Prostate gland (tissue), 2 donors: Measurements from ENCODE around the gene SDR9C7. TPM values are rescaled to one million over a fixed set of nuclear protein-coding genes. Genes with fewer than 3 reads are reported as not detected.

Experiments used
- DNase-seq: peaks from one replicate; pipeline ENCODE4 v3.0.0-alpha.2; 2019; ENCODE audit warnings: low spot score
- H3K27ac ChIP-seq, 2 donors: fragments of 200-600 bp; sonication (generic); 2 replicates each; pipeline ENCODE4 v1.5.1; 2017 to 2019
- H3K27me3 ChIP-seq: fragments of 200-600 bp; sonication (generic); replicated peaks from 2 replicates; pipeline ENCODE4 v1.5.1; 2019; ENCODE audit not compliant: insufficient read depth
- H3K36me3 ChIP-seq, 2 donors: fragments of 200-600 bp; sonication (generic); 1 replicate in 1 of 2; 2 replicates in 1 of 2; pipeline versions ENCODE4 v1.5.1 to v1.8.1; 2017 to 2019
- H3K4me1 ChIP-seq: fragments of 200-600 bp; sonication (generic); replicated peaks from 2 replicates; pipeline ENCODE4 v1.5.1; 2019
- H3K4me3 ChIP-seq, 2 donors: fragments of 200-600 bp; sonication (generic); 2 replicates each; pipeline ENCODE4 v1.5.1; 2017 to 2019
- H3K9me3 ChIP-seq: fragments of 200-600 bp; sonication (generic); 2 replicates; pipeline ENCODE4 v1.5.1; 2017
- CTCF ChIP-seq, 4 experiments: fragments of 200-600 bp in 2 of 4; fragments of 450-650 bp in 2 of 4; sonication (generic) in 2 of 4; IDR thresholded peaks; 1 replicate in 3 of 4; 2 replicates in 1 of 4; pipeline ENCODE4 v1.5.1; 2016 to 2019; ENCODE audit warnings: antibody characterized with exemption in 4 of 4, mild to moderate bottlenecking in 2 of 4, moderate library complexity in 2 of 4
- POLR2A ChIP-seq: fragments of 450-650 bp; IDR thresholded peaks from one replicate; pipeline ENCODE4 v1.6.1; 2016; ENCODE audit warnings: antibody characterized with exemption, mild to moderate bottlenecking
- POLR2AphosphoS5 ChIP-seq: sonication (generic); formaldehyde crosslinking; IDR thresholded peaks from one replicate; pipeline ENCODE4 v1.6.1; 2017; ENCODE audit warnings: antibody characterized with exemption
- WGBS: methylation state at CpG from one replicate; pipeline ENCODE4 v1.1.5; 2018; 5-methylcytosine and 5-hydroxymethylcytosine counted together
- intact Hi-C: fragments of 100-400 bp; cut with DNase I; formaldehyde crosslinking; loops from one replicate; pipeline ENCODE4 v1.14.2; 2022
- total RNA-seq, 2 donors: library from RNA; depleted of rRNA; stranded (reverse); fragments of >200 nt; gene quantifications; one replicate each; pipeline ENCODE4 v1.1.0, GENCODE V29; 2016

The SDR9C7 gene
- total RNA-seq, 2 donors from 2014 or later: 1.1 TPM; not detected in 1

DNA sequence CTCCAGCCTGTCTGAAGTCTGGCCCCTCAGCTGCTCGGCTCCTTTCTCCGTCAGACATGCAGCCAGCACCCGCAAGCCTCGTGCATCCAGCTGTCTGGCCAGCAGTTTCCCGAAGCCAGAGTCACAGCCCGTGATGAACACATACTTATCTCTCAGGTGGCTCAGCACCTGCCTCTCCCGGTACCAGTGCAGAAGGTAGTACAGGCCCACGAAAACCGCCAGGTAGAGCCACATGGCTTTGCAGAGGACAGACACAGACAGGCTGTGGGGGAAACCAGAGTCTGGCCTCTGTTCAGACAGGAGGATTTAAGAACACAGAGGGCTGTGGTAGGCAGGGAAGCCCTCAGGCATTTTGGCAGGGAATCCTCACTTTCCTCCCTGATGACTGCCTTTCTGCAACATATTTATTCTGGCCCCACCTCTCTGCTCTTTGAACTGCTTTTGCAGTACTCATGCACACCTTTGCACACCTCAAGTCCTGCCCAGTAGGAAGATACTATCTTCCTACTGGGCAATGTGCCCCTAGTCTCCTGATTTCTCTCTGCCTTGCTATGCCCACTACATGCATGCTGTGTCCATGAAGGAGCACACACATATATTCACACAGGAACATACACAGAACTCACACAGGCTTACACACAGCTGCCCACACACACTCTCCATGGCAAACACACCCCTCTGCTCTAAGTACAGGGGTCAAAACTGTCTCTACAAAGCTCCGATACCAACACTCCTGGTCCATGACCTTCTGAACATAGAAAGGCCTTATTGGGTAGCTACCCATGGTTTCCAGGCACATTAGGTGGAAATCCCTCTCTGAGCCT lies 23.2 kb upstream of the SDR9C7 start, which contains the start of gene RDH16:
Gene RDH16, minus strand, starts transcription at position 380 of the 824 bp plus-strand sequence. Its CDS starts 146 bp downstream, at position 234.
- DNase-seq: peak; percentile 81
- no peaks in the 10 kb centered on the region for H3K27me3 ChIP-seq
- peak within 1 kb of the TSS in 1 of 2 donors; percentile 18 for H3K27ac ChIP-seq
- no peaks in the 10 kb centered on the region for H3K9me3 ChIP-seq
- H3K36me3 ChIP-seq: no peaks in the 10 kb centered on the region
- no peak within 1 kb of the TSS for H3K4me3 ChIP-seq
- TF ChIP-seq CTCF (IDR thresholded peaks at IDR 0.05) (no peak), POLR2A (no peak), POLR2AphosphoS5 (peak; percentile 71)
- intact Hi-C loops: no loop called here
- no peaks in the 10 kb centered on the region for H3K4me1 ChIP-seq
- 46% methylated on average over 10 of the region's 10 CpGs for WGBS

DNA sequence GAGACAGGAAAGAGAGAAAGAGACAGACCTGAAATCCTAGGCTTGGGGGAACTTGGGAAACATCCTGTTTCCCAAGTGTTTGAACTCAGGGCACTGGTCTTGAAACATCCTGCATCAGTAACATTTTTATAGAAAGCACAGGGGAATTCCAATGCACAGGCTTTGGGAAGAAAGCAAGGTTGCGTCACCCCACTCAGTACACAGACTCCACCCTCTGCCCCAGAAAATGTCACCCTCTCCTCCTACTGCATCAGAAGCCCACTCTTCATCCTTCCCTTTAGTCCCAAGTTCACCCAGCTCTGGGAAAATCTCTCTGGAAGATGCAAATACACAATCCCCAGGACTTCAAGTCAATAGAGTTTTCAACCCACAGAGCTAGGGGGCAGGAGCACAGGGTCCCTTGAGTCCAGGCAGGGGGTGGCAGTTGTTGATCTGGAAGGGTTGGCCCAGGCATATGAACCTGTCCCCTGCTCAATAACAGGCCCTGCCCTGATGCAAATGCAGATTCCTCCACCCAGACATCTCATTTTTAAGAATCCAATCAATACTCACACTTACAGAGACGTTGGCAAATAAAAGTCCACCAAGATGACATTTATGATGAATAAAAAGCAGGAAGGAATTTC lies 21.5 kb upstream of the SDR9C7 start:
- no peak overlapping the region for H3K27ac ChIP-seq
- no peaks in the 10 kb centered on the region for H3K27me3 ChIP-seq
- intact Hi-C loops: no loop called here
- 54% methylated on average over 2 of the region's 2 CpGs for WGBS
- H3K9me3 ChIP-seq: no peaks in the 10 kb centered on the region
- no peaks in the 10 kb centered on the region for H3K4me1 ChIP-seq
- no peaks in the 10 kb centered on the region for H3K36me3 ChIP-seq
- H3K4me3 ChIP-seq: no peak overlapping the region
- peak; percentile 42 for DNase-seq
- TF ChIP-seq POLR2AphosphoS5 (peak; percentile 46), CTCF (IDR thresholded peaks at IDR 0.05) (no peak)

DNA sequence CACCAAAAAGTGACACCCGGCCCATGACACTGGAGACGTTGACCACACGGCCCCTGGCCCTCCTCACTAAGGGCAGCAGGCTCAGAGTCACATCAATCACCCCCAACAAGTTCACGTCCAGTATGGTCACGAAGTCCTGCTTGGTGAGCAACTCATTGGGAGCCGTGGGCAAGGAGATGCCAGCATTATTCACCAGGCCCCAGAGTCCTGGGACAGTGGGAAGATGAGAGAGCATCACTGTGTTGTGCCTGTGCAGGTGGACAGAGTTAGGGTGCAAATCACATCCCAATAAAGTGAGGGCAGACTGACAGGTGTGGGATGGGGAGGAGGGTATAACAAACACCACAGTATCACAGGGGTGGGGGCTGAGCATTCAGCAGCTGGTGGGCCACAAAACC lies 20.7 kb upstream of the SDR9C7 start:
- H3K9me3 ChIP-seq: no peaks in the 10 kb centered on the region
- TF ChIP-seq POLR2A (no peak), CTCF (IDR thresholded peaks at IDR 0.05) (no peak), POLR2AphosphoS5 (no peak)
- H3K4me3 ChIP-seq: no peak overlapping the region
- H3K27ac ChIP-seq: no peak overlapping the region
- no peaks in the 10 kb centered on the region for H3K36me3 ChIP-seq
- DNase-seq: no peak
- intact Hi-C loops: no loop called here
- 91% methylated on average over 6 of the region's 6 CpGs for WGBS
- no peaks in the 10 kb centered on the region for H3K27me3 ChIP-seq
- no peaks in the 10 kb centered on the region for H3K4me1 ChIP-seq

- Histone ChIP-seq H3K9me3 (no peaks in the 10 kb centered on the region), H3K27ac (no peak overlapping the region), H3K36me3 (no peaks in the 10 kb centered on the region), H3K4me3 (no peak overlapping the region), H3K4me1 (no peaks in the 10 kb centered on the region), H3K27me3 (no peaks in the 10 kb centered on the region)
- no peak for DNase-seq
- intact Hi-C loops: no loop called here
- WGBS: 90% methylated on average over 6 of the region's 6 CpGs
- TF ChIP-seq POLR2A: no peak
Measured at GRCh38 chr12:56954057-56954957, 20.1 kb upstream of the SDR9C7 start.

DNA sequence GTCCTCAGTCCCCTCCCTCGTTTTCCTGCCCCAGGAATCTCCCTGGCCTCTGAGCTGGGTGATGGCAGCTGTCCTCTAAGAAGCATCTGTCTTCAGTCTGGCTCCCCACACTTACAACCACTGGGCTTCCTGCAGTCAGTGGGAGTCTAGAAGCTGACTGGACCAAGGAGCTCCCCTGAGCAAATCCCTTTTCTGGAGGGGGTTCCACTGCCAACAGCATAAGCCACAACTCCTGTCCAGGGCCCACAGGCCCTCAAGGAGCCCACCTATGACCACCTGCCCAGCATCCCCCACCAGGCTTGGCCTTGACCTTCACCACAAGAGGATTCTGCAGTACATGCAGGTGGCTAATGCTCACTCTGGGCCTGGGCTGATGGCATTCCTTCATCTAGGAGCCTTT lies 19.1 kb upstream of the SDR9C7 start:
- no peaks in the 10 kb centered on the region for H3K27me3 ChIP-seq
- 50% methylated on average over 1 of the region's 1 CpG for WGBS
- H3K4me3 ChIP-seq: no peak overlapping the region
- no peak for TF ChIP-seq POLR2AphosphoS5
- no peak for TF ChIP-seq CTCF (IDR thresholded peaks at IDR 0.05)
- no peak for TF ChIP-seq POLR2A
- H3K4me1 ChIP-seq: no peaks in the 10 kb centered on the region
- no peaks in the 10 kb centered on the region for H3K9me3 ChIP-seq
- no peaks in the 10 kb centered on the region for H3K36me3 ChIP-seq
- H3K27ac ChIP-seq: no peak overlapping the region
- DNase-seq: no peak
- intact Hi-C loops: no loop called here
